Colonic mucosa (tissue), 4 donors: ENCODE results near the gene NGEF. TPM values are rescaled to one million over a fixed set of nuclear protein-coding genes. Genes with fewer than 3 reads are reported as not detected.

Source experiments
- DNase-seq: peaks from one replicate; pipeline ENCODE4 v3.0.0-alpha.2; 2020
- H3K27ac ChIP-seq: fragments of 200-600 bp; one replicate; pipeline ENCODE4 v1.8.0; 2021
- H3K27me3 ChIP-seq: fragments of 200-600 bp; one replicate; pipeline ENCODE4 v1.8.0; 2021
- H3K36me3 ChIP-seq: fragments of 200-600 bp; one replicate; pipeline ENCODE4 v1.8.0; 2021
- H3K4me1 ChIP-seq: fragments of 200-600 bp; one replicate; pipeline ENCODE4 v1.8.0; 2021; ENCODE audit warnings: mild to moderate bottlenecking
- H3K4me3 ChIP-seq: fragments of 200-600 bp; one replicate; pipeline ENCODE4 v1.8.0; 2021
- H3K9ac ChIP-seq, 2 donors: one replicate each; pipeline ENCODE4 v1.7.0; 2013; ENCODE audit warnings: control low read depth in 2 of 2, low read depth in 2 of 2, low read length in 2 of 2
- H3K9me3 ChIP-seq: fragments of 200-600 bp; one replicate; pipeline ENCODE4 v1.8.0; 2021
- CTCF ChIP-seq: fragments of 200-600 bp; IDR thresholded peaks from one replicate; pipeline ENCODE4 v1.8.0; 2022; ENCODE audit warnings: antibody characterized with exemption, mild to moderate bottlenecking
- intact Hi-C: fragments of 100-400 bp; cut with DNase I; formaldehyde crosslinking; loops from one replicate; pipeline ENCODE4 v1.14.1; 2022
- total RNA-seq, 2 donors: library from RNA; stranded (reverse); fragmentation: NEBNext Ultra II Directional in 1 of 2; extraction: Animal tissue kit (Norgen Biotek cat#: 25700) in 1 of 2; gene quantifications; one replicate each; pipeline ENCODE4 v1.2.1, GENCODE V29; 2021
- donor health status: healthy.
- donor health status: DM: no; HTN: no; CAD: no.
- donor health status: DM: no; HTN: no; CAD: no.

Gene NGEF
- total RNA-seq, 2 donors from 2014 or later, result 25.6 to 34.0 TPM

GRCh38 chr2:232901736-232902578 lies 111.1 kb downstream of the NGEF start:
- H3K27ac ChIP-seq, result no peak overlapping the region
- no peak overlapping the region for H3K9ac ChIP-seq
- intact Hi-C loops, result no loop called here
- H3K9me3 ChIP-seq, result no peaks in the 10 kb centered on the region
- H3K27me3 ChIP-seq, result no peaks in the 10 kb centered on the region
- no peak for TF ChIP-seq CTCF
- no peaks in the 10 kb centered on the region for H3K36me3 ChIP-seq
- no peak overlapping the region for H3K4me3 ChIP-seq
- no peaks in the 10 kb centered on the region for H3K4me1 ChIP-seq
- no peak for DNase-seq

GRCh38 chr2:232900811-232901735 lies 112.0 kb downstream of the NGEF start:
- no peaks in the 10 kb centered on the region for H3K27me3 ChIP-seq
- no peaks in the 10 kb centered on the region for H3K9me3 ChIP-seq
- no peak overlapping the region for H3K4me3 ChIP-seq
- H3K36me3 ChIP-seq, result no peaks in the 10 kb centered on the region
- no peak overlapping the region for H3K27ac ChIP-seq
- intact Hi-C loops, result no loop called here
- no peaks in the 10 kb centered on the region for H3K4me1 ChIP-seq
- TF ChIP-seq CTCF, result no peak
- DNase-seq, result no peak
- H3K9ac ChIP-seq, result no peak overlapping the region

DNA sequence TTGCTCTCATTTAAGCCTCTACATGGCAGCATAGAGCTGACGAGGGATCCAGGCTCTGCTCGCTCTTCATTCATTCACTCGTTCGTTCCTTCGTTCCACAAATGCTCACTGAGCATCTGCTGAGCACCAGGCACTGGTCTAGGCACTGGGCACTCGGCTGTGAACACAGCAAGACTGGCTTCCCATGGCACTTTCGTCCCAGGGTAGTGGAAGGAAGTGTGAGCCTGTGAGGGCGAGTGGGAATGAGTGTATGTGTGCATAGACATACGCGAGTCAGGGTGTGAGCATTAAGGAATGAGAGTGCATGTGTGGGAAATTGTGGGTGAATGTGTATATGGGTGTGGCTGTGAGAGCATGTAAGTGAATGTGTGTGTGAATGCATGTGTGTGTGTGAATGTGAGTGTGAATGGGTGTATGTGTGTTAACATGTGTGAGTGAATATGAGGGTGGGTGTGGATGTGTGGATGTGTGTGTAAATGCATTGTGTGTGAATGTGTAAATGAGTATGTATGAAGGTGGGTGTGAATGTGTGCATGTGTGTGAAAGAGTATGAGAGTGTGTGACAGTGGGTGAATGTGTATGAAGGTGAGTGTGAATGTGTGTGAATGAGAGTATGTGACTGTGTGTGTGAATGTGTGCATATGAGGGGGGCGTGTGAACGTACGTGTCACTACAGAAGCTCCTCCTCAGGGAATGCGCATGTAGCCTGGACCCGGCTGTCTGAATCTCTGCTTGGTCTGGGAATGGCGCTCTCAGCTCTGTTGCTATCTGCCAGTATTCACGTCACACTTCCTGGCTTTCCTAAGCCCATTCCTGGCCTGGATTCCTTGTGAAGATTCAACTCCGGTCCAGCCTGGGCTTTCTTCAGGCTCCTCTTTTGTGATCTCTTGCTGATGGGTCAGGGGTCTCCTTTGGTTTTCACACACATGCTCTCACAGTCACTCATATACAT lies 114.2 kb downstream of the NGEF start:
- H3K4me1 ChIP-seq, result no peaks in the 10 kb centered on the region
- no peak overlapping the region for H3K9ac ChIP-seq
- no peak overlapping the region for H3K27ac ChIP-seq
- H3K27me3 ChIP-seq, result no peaks in the 10 kb centered on the region
- intact Hi-C loops, result no loop called here
- no peak overlapping the region for H3K4me3 ChIP-seq
- TF ChIP-seq CTCF, result no peak
- H3K9me3 ChIP-seq, result no peaks in the 10 kb centered on the region
- no peaks in the 10 kb centered on the region for H3K36me3 ChIP-seq
- no peak for DNase-seq

DNA sequence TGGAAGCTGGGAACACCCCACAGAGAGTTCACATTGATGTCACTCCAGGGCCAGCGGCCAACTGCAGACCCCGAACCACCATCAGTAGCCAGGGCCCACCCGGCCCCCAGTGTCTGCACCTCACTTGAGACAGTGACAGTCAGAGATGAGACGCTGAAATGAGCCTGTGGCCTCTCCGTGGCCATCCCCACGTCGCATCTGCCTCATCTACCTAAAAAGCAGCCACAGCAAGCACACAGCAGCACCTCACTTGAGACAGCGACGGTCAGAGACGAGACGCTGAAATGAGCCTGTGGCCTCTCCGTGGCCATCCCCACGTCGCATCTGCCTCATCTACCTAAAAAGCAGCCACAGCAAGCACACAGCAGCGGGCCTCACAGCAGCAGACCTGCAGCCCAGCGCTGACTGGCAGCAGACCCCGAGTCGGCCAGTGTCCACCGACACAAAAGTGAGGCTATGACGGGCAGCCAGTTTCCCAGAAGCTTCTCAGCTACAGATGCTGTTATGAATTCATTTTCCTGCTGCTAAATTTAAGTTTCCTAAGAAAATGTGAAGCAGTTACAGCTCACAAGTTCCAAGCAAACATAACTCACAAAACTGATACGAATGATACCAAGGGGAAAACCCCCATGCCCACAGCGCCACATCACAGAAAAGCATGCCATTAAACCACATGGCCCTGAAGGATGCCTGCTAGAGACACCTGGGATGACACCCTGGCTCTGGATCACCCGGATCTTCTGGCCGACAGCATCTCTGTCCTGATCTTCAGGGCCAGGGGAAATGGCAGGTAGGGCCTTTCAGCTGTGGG lies 115.3 kb downstream of the NGEF start:
- intact Hi-C loops, result no loop called here
- Histone ChIP-seq H3K36me3 (no peaks in the 10 kb centered on the region), H3K9ac (no peak overlapping the region), H3K9me3 (no peaks in the 10 kb centered on the region), H3K27ac (no peak overlapping the region), H3K4me3 (no peak overlapping the region), H3K27me3 (no peaks in the 10 kb centered on the region), H3K4me1 (no peaks in the 10 kb centered on the region)
- no peak for DNase-seq
- TF ChIP-seq CTCF, result no peak
